ENCODE measurements around the gene KNOP1. TPM values are rescaled to one million over a fixed set of nuclear protein-coding genes. Genes with fewer than 3 reads are reported as not detected.
"Not testable (repeated sequence)": the region's sequence is repeated elsewhere in the genome, so short reads cannot be mapped to it uniquely, and the experiment has no call there.

The KNOP1 gene
- total RNA-seq, 2 donors from 2014 or later = 14.2 to 28.0 TPM

GRCh38 chr16:19685176-19685575, 32.9 kb downstream of the KNOP1 start:
- Histone ChIP-seq H3K4me1 (no peaks in the 10 kb centered on the region), H3K9ac (ENCODE audit: low read depth in 2 of 2, low read length in 2 of 2) (no peak overlapping the region), H3K4me3 (no peak overlapping the region), H3K27ac (no peak overlapping the region), H3K36me3 (no peaks in the 10 kb centered on the region), H3K9me3 (no peaks in the 10 kb centered on the region), H3K27me3 (no peaks in the 10 kb centered on the region)
- DNase-seq = no peak
- intact Hi-C loops (cut with DNase I) = loop anchor here (10.0 kb wide), 1 partner anchor 200 kb away; the partner anchor contains the start of gene GPRC5B
- TF ChIP-seq, protein P1, sequence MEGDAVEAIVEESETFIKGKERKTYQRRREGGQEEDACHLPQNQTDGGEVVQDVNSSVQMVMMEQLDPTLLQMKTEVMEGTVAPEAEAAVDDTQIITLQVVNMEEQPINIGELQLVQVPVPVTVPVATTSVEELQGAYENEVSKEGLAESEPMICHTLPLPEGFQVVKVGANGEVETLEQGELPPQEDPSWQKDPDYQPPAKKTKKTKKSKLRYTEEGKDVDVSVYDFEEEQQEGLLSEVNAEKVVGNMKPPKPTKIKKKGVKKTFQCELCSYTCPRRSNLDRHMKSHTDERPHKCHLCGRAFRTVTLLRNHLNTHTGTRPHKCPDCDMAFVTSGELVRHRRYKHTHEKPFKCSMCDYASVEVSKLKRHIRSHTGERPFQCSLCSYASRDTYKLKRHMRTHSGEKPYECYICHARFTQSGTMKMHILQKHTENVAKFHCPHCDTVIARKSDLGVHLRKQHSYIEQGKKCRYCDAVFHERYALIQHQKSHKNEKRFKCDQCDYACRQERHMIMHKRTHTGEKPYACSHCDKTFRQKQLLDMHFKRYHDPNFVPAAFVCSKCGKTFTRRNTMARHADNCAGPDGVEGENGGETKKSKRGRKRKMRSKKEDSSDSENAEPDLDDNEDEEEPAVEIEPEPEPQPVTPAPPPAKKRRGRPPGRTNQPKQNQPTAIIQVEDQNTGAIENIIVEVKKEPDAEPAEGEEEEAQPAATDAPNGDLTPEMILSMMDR (IDR thresholded peaks at IDR 0.05) = no peak

DNA sequence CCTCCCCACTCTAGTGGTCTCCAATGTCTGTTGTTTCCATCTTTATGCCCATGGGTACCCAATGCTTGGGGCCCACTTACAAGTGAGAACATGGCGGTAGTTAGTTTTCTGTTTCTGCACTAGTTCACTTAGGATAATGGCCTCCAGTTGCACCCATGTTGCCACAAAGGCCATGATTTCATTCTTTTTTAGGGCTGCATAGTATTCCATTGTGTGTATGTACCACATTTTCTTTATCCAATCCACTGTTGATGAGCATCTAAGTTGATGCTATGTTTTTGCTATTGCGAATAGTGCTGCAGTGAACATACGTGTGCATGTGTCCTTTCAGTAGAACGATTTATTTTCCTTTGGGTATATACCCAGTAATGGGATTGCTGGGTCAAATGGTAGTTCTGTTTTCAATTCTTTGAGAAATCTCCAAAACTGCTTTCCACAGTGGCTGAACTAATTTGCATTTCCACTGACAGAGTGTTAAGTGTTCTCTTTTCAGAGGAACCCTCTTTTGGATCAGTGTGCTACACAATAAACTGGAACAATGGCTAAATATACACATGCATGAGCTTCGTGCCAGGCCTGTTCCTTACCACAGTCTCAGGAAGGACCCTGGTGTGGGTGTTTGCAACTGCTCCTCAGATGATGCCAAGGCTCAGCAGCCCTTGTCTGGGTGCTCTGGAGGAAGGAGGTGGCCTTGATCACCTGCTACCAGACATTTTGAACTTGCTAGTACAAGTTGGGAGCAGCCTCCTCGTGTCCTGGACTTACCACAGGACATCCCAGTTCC, 34.4 kb downstream of the KNOP1 start:
- no peak overlapping the region for H3K27ac ChIP-seq
- TF ChIP-seq, protein P1 (IDR thresholded peaks at IDR 0.05) = no peak
- DNase-seq = no peak
- intact Hi-C loops (cut with DNase I) = loop anchor here (10.0 kb wide), 1 partner anchor 201 kb away; the partner anchor contains the start of gene GPRC5B
- H3K36me3 ChIP-seq = no peaks in the 10 kb centered on the region
- no peaks in the 10 kb centered on the region for H3K4me1 ChIP-seq
- H3K9ac ChIP-seq (ENCODE audit: low read depth in 2 of 2, low read length in 2 of 2) = no peak overlapping the region
- no peak overlapping the region for H3K4me3 ChIP-seq
- no peaks in the 10 kb centered on the region for H3K27me3 ChIP-seq
- H3K9me3 ChIP-seq = no peaks in the 10 kb centered on the region

GRCh38 chr16:19681637-19682036, 36.4 kb downstream of the KNOP1 start:
- intact Hi-C loops (cut with DNase I) = loop anchor here (10.0 kb wide), 1 partner anchor 203 kb away; the partner anchor contains the start of gene GPRC5B
- TF ChIP-seq, protein P1 (IDR thresholded peaks at IDR 0.05) = no peak
- Histone ChIP-seq H3K27ac (no peak overlapping the region), H3K36me3 (no peaks in the 10 kb centered on the region), H3K4me1 (no peaks in the 10 kb centered on the region), H3K9me3 (no peaks in the 10 kb centered on the region), H3K27me3 (no peaks in the 10 kb centered on the region), H3K9ac (ENCODE audit: low read depth in 2 of 2, low read length in 2 of 2) (no peak overlapping the region), H3K4me3 (no peak overlapping the region)
- DNase-seq = no peak

DNA sequence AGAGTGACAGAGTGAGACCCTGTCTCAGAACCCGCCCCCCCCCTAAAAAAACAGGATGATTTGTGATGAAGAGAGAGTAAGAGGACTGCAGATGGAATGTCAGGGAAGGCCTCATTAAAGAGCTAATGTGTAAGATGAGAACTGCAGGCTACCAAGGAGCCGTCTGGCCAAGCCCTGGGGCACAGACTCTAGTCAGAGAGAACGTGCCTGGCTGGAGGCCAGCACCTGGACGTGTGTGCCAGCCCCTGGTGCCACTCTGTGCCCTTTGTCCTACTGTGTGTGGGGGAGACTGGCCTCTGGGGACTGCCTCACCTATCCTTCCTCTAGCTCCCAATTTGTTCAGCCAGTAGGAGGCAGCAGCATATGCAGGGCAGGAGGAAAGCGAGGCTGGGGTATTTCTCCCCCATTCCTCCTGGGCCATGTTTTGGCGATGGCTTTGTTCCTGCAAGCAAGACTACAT, 37.1 kb downstream of the KNOP1 start:
- Histone ChIP-seq H3K9ac (ENCODE audit: low read depth in 2 of 2, low read length in 2 of 2) (no peak overlapping the region), H3K4me1 (no peaks in the 10 kb centered on the region), H3K27ac (no peak overlapping the region), H3K36me3 (no peaks in the 10 kb centered on the region), H3K4me3 (no peak overlapping the region), H3K27me3 (no peaks in the 10 kb centered on the region), H3K9me3 (no peaks in the 10 kb centered on the region)
- TF ChIP-seq, protein P1 (IDR thresholded peaks at IDR 0.05) = no peak
- DNase-seq = no peak
- intact Hi-C loops (cut with DNase I) = loop anchor here (10.0 kb wide), 1 partner anchor 204 kb away; the partner anchor contains the start of gene GPRC5B

DNA sequence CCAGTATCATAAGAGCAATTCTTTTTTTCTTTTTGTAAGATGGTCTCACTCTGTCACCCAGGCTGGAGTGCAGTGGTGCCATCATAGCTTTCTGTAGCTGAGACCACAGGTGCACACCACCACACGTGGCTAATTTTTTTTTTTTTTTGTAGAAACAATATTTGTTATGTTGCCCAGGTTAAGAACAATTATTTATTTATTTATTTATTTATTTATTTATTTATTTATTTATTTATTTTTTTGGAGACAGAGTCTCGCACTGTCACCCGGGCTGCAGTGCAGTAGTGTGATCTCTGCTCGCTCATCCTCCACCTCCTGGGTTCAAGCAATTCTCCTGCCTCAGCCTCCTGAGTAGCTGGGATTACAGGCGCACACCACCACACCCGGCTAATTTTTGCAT, 38.7 kb downstream of the KNOP1 start:
- H3K4me1 ChIP-seq; H3K4me3 ChIP-seq; H3K9ac ChIP-seq (ENCODE audit: low read depth in 2 of 2, low read length in 2 of 2); intact Hi-C loops (cut with DNase I); H3K27ac ChIP-seq; H3K27me3 ChIP-seq; DNase-seq; H3K36me3 ChIP-seq; H3K9me3 ChIP-seq: not testable (repeated sequence)

- Histone ChIP-seq H3K27me3 (no peaks in the 10 kb centered on the region), H3K9me3 (no peaks in the 10 kb centered on the region), H3K4me3 (no peak overlapping the region), H3K4me1 (no peaks in the 10 kb centered on the region), H3K27ac (no peak overlapping the region), H3K36me3 (no peaks in the 10 kb centered on the region), H3K9ac (ENCODE audit: low read depth in 2 of 2, low read length in 2 of 2) (no peak overlapping the region)
- intact Hi-C loops (cut with DNase I) = no loop called here
- TF ChIP-seq, protein P1 (IDR thresholded peaks at IDR 0.05) = no peak
- DNase-seq = no peak
Observed at GRCh38 chr16:19678804-19679203, 39.2 kb downstream of the KNOP1 start.

All from colonic mucosa (tissue), 4 donors.